VCaP (cell line): Measurements from ENCODE around the gene GJD4.

Source experiments
- H3K27ac ChIP-seq: fragments of 450-650 bp; 2 replicates; pipeline ENCODE4 v1.5.1; 2017
- CTCF ChIP-seq: fragments of 450-650 bp; conservative IDR thresholded peaks from 2 replicates; pipeline ENCODE4 v1.5.1; 2017; ENCODE audit warnings: mild to moderate bottlenecking, moderate library complexity

Gene GJD4

GRCh38 chr10:35564341-35564968 lies 40.7 kb upstream of the GJD4 start:
- TF ChIP-seq CTCF = no peak
- no peak overlapping the region for H3K27ac ChIP-seq

GRCh38 chr10:35565602-35566081 lies 39.5 kb upstream of the GJD4 start:
- no peak for TF ChIP-seq CTCF
- no peak overlapping the region for H3K27ac ChIP-seq

- H3K27ac ChIP-seq = no peak overlapping the region
- no peak for TF ChIP-seq CTCF
Observed at GRCh38 chr10:35567951-35568350, 37.2 kb upstream of the GJD4 start.

GRCh38 chr10:35568483-35569015 lies 36.6 kb upstream of the GJD4 start:
- TF ChIP-seq CTCF = no peak
- no peak overlapping the region for H3K27ac ChIP-seq

- no peak overlapping the region for H3K27ac ChIP-seq
- no peak for TF ChIP-seq CTCF
Observed at GRCh38 chr10:35569111-35569707, 35.9 kb upstream of the GJD4 start.

- TF ChIP-seq CTCF = no peak
Observed at GRCh38 chr10:35569836-35570235, 35.3 kb upstream of the GJD4 start.

GRCh38 chr10:35570397-35570796 lies 34.7 kb upstream of the GJD4 start:
- no peak for TF ChIP-seq CTCF
- no peak overlapping the region for H3K27ac ChIP-seq

More at GRCh38 chr10:35569836-35570235, 35.3 kb upstream of the GJD4 start:
- no peak overlapping the region for H3K27ac ChIP-seq
